OCI-LY7 (cell line): Measurements from ENCODE around the gene NAB2. TPM values are rescaled to one million over a fixed set of nuclear protein-coding genes. Genes with fewer than 3 reads are reported as not detected.

Experiments used
- BruUV-seq: library from RNA; stranded (reverse); fragments of 400-500 nt; replicated peaks from 2 replicates; lab custom pipeline; 2021; lab: Mats Ljungman, UMichigan
- CTCF ChIA-PET: fragments of 300-600 bp; sonication (Branson Sonifier 250); formaldehyde crosslinking; loops from one replicate; lab custom pipeline; 2022; ENCODE audit warnings: antibody characterized with exemption; ENCODE audit not compliant: unreplicated experiment; lab: Charles Lee
- POLR2A ChIA-PET: fragments of 300-600 bp; sonication (Branson Sonifier 250); formaldehyde crosslinking; loops from one replicate; lab custom pipeline; 2022; ENCODE audit warnings: antibody characterized with exemption; lab: Charles Lee
- DNase-seq: peaks from one replicate; pipeline ENCODE4 v3.0.0-alpha.2; 2015; ENCODE audit warnings: low spot score
- H2AFZ ChIP-seq: fragments of 200-600 bp; sonication (generic), shearing (Covaris generic); 2 replicates; pipeline ENCODE4 v1.6.1; 2014; ENCODE audit warnings: mild to moderate bottlenecking, antibody characterized with exemption, low read length, moderate library complexity
- H3K27ac ChIP-seq: fragments of 200-600 bp; sonication (generic); 2 replicates; pipeline ENCODE4 v1.5.1; 2014; ENCODE audit warnings: mixed run types, low read depth, mild to moderate bottlenecking, moderate library complexity, low read length, inconsistent platforms; ENCODE audit not compliant: poor library complexity, severe bottlenecking
- H3K36me3 ChIP-seq: fragments of 200-600 bp; sonication (generic); 2 replicates; pipeline ENCODE4 v1.6.1; 2014; ENCODE audit warnings: mild to moderate bottlenecking, antibody characterized with exemption, low read length, moderate library complexity, mixed read lengths; ENCODE audit not compliant: insufficient read depth
- H3K4me1 ChIP-seq: fragments of 200-600 bp; sonication (generic); 2 replicates; pipeline ENCODE4 v1.5.1; 2014; ENCODE audit warnings: mild to moderate bottlenecking, low read length; ENCODE audit not compliant: insufficient read depth, poor library complexity, severe bottlenecking
- H3K4me2 ChIP-seq: fragments of 200-600 bp; sonication (generic); 2 replicates; pipeline ENCODE4 v1.6.1; 2014; ENCODE audit warnings: mild to moderate bottlenecking, low read length
- H3K4me3 ChIP-seq: fragments of 200-600 bp; sonication (generic); 2 replicates; pipeline ENCODE4 v1.5.1; 2014; ENCODE audit warnings: mild to moderate bottlenecking, low read depth, low read length; ENCODE audit not compliant: poor library complexity, severe bottlenecking
- H3K79me2 ChIP-seq: fragments of 200-600 bp; sonication (generic); 2 replicates; pipeline ENCODE4 v1.6.1; 2016; ENCODE audit warnings: low read depth, mild to moderate bottlenecking, low read length, moderate library complexity, mixed read lengths; ENCODE audit not compliant: insufficient read depth
- H3K9me2 ChIP-seq: fragments of 200-600 bp; sonication (generic); 2 replicates; pipeline ENCODE4 v1.6.1; 2016; ENCODE audit warnings: mild to moderate bottlenecking, low read length, mixed read lengths; ENCODE audit not compliant: insufficient read depth
- H3K9me3 ChIP-seq: fragments of 200-600 bp; sonication (generic); 2 replicates; pipeline ENCODE4 v1.6.1; 2014; ENCODE audit warnings: mild to moderate bottlenecking, mixed run types, low read length, mixed read lengths
- H4K20me1 ChIP-seq: fragments of 200-600 bp; sonication (generic); 2 replicates; pipeline ENCODE4 v1.6.1; 2014; ENCODE audit warnings: mild to moderate bottlenecking, antibody characterized with exemption, low read length, moderate library complexity, mixed read lengths; ENCODE audit not compliant: insufficient read depth
- EZH2phosphoT487 ChIP-seq: fragments of 200-600 bp; sonication (generic); IDR thresholded peaks from 2 replicates; pipeline ENCODE4 v1.6.1; 2018; ENCODE audit warnings: low read depth, borderline replicate concordance, mild to moderate bottlenecking, mixed run types, antibody characterized with exemption, low read length, moderate library complexity, mixed read lengths
- intact Hi-C: fragments of 100-400 bp; cut with micrococcal nuclease; formaldehyde crosslinking; loops from one replicate; pipeline ENCODE4 v1.10.0; 2022; ENCODE audit not compliant: unreplicated experiment
- total RNA-seq, 2 experiments: library from RNA; depleted of rRNA in 1 of 2; stranded (reverse); fragments of >200 nt in 1 of 2; shearing (Covaris generic) in 1 of 2; gene quantifications; 2 replicates each; pipeline ENCODE4 v1.2.3, GENCODE V29; 2014 to 2022
- TF ChIP-seq, protein P1 (sequence below): fragments of 200-600 bp; sonication (generic); conservative IDR thresholded peaks from 2 replicates; pipeline ENCODE4 v1.5.1; 2014; ENCODE audit warnings: mild to moderate bottlenecking, antibody characterized with exemption, low read length, moderate library complexity, mixed read lengths

NAB2 gene
- total RNA-seq, 2 experiments from 2014 or later, result 6.8 to 8.5 TPM

DNA sequence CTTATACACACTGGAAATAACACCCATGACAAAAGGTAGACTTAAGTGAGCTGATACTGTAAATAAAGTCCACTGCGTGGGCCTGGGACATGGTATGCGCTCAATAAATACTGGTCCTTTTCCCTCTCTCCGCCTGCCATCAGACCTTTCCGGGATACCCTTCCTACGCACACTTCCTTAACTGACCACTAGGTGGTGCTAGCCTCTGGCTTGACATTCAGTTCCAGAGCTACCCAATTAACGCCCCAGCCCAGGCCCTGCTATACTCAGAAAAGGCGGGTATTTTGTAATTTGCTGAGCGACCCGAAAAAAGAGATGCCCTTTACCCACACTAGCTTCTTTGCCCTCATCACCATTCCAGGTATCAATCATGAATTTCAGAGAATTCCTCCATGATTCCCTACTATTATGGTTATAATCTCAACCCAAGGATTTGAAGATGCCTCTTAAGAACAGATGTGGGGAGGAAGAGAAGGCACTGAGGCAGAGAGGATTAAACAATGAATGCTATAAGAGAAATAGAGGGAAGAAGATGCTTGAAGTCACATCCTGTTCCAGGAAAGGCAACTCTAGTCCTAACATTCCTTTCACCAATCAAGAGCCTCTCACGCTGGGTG is 35.5 kb downstream of the NAB2 start:
- no TSS peak for BruUV-seq
- POLR2A ChIA-PET, result interaction anchor here (0.9 kb wide), 1 partner anchor 59 kb away, joined by 3 read pairs; no protein-coding TSS in a partner anchor

DNA sequence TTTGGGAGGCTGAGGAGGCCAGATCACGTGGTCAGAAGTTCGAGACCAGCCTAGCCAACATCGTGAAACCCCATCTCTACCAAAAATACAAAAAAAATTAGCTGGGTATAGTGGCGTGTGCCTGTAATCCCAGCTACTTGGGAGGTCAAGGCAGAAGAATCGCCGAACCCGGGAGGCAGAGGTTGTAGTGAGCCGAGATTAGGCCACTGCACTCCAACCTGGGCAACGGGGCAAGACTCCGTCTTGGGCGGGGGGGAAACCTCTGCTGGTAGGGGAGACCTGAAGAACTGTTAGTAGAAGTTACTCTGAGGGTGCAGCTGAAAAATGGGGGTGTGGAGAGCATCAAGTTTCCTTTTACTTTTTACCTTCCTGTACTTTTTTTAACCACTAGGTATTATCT is 37.1 kb downstream of the NAB2 start:
- H3K4me3 ChIP-seq, result no peak overlapping the region
- TF ChIP-seq, protein P1, sequence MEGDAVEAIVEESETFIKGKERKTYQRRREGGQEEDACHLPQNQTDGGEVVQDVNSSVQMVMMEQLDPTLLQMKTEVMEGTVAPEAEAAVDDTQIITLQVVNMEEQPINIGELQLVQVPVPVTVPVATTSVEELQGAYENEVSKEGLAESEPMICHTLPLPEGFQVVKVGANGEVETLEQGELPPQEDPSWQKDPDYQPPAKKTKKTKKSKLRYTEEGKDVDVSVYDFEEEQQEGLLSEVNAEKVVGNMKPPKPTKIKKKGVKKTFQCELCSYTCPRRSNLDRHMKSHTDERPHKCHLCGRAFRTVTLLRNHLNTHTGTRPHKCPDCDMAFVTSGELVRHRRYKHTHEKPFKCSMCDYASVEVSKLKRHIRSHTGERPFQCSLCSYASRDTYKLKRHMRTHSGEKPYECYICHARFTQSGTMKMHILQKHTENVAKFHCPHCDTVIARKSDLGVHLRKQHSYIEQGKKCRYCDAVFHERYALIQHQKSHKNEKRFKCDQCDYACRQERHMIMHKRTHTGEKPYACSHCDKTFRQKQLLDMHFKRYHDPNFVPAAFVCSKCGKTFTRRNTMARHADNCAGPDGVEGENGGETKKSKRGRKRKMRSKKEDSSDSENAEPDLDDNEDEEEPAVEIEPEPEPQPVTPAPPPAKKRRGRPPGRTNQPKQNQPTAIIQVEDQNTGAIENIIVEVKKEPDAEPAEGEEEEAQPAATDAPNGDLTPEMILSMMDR, result no peak
- H3K27ac ChIP-seq, result no peak overlapping the region
- H3K79me2 ChIP-seq, result no peaks in the 10 kb centered on the region
- H2AFZ ChIP-seq, result no peak overlapping the region
- no peak for DNase-seq
- no peaks in the 10 kb centered on the region for H4K20me1 ChIP-seq
- peaks cover 11% of the 10 kb centered on the region; the same call in 1 of the 2 replicates for H3K9me3 ChIP-seq
- intact Hi-C loops, result no loop called here
- POLR2A ChIA-PET, result no interaction called here
- H3K4me2 ChIP-seq, result no peak overlapping the region
- H3K9me2 ChIP-seq, result no peaks in the 10 kb centered on the region
- CTCF ChIA-PET, result no interaction called here
- H3K4me1 ChIP-seq, result peaks cover 3% of the 10 kb centered on the region
- no TSS peak for BruUV-seq
- no peaks in the 10 kb centered on the region for H3K36me3 ChIP-seq

More for the DNA sequence above, 35.5 kb downstream of the NAB2 start:
- H4K20me1 ChIP-seq, result no peaks in the 10 kb centered on the region
- peak; percentile 78 for DNase-seq
- TF ChIP-seq EZH2phosphoT487, result no peak
- TF ChIP-seq, protein P1, result peak; percentile 98
- no peak overlapping the region for H2AFZ ChIP-seq
- H3K9me2 ChIP-seq, result no peaks in the 10 kb centered on the region
- CTCF ChIA-PET, result interaction anchor here (0.6 to 1.9 kb wide), 4 partner anchors 55 to 1744 kb away, joined by 3 to 8 read pairs (median 3); no protein-coding TSS in a partner anchor
- no peak overlapping the region for H3K27ac ChIP-seq
- H3K4me3 ChIP-seq, result no peak overlapping the region
- H3K9me3 ChIP-seq, result peaks cover 11% of the 10 kb centered on the region; the same call in 1 of the 2 replicates
- no peaks in the 10 kb centered on the region for H3K79me2 ChIP-seq
- intact Hi-C loops, result loop anchor here (1.0 kb wide), 1 partner anchor 59 kb away; no protein-coding TSS in a partner anchor
- H3K4me2 ChIP-seq, result no peak overlapping the region
- H3K4me1 ChIP-seq, result peaks cover 5% of the 10 kb centered on the region
- no peaks in the 10 kb centered on the region for H3K36me3 ChIP-seq

DNA sequence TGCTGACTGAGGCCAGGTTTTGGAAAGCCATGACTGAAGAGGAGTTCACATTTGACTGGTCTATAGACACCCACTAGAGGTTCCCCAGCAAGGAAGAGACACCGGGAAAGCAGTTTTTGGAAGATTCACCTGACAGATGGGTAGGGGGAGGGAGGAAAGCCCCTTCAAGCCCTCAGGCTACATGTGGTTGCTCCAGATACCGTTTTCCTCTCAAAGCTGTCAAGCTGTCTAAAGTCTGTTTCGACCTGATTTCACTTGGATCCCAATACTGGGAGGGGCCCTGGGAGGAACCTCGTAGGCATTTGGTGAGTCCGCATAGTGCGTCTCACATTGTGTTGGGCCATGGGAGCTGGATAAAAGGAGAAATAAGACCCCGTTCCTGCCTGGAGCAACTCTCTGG is 37.6 kb downstream of the NAB2 start:
- no peak overlapping the region for H3K27ac ChIP-seq
- no peak overlapping the region for H3K4me2 ChIP-seq
- DNase-seq, result no peak
- no peaks in the 10 kb centered on the region for H3K79me2 ChIP-seq
- CTCF ChIA-PET, result interaction anchor here (1.5 kb wide), 1 partner anchor 116 kb away, joined by 3 read pairs; no protein-coding TSS in a partner anchor
- H3K4me1 ChIP-seq, result peaks cover 3% of the 10 kb centered on the region
- H3K9me2 ChIP-seq, result no peaks in the 10 kb centered on the region
- no peaks in the 10 kb centered on the region for H3K36me3 ChIP-seq
- TF ChIP-seq, protein P1, result no peak
- TF ChIP-seq EZH2phosphoT487, result no peak
- POLR2A ChIA-PET, result no interaction called here
- no peaks in the 10 kb centered on the region for H4K20me1 ChIP-seq
- no peak overlapping the region for H2AFZ ChIP-seq
- intact Hi-C loops, result no loop called here
- no peak overlapping the region for H3K4me3 ChIP-seq
- peaks cover 11% of the 10 kb centered on the region; the same call in 1 of the 2 replicates for H3K9me3 ChIP-seq
- BruUV-seq, result no TSS peak
